K562 (cell line): ENCODE results near the gene NDFIP2. TPM values are rescaled to one million over a fixed set of nuclear protein-coding genes. Genes with fewer than 3 reads are reported as not detected.

Experiments used
- ETV6 ChIP-seq, 3 experiments: fragments of 150-350 bp in 1 of 3; sonication (generic) in 1 of 3; formaldehyde crosslinking in 1 of 3; IDR thresholded peaks; 2 replicates each; pipeline versions ENCODE4 v1.6.1 to v1.8.0; 2014 to 2022; ENCODE audit warnings: borderline replicate concordance in 2 of 3, low read depth in 2 of 3, antibody characterized with exemption in 1 of 3, low read length in 1 of 3, mild to moderate bottlenecking in 1 of 3, missing genetic modification reagents in 1 of 3
- KAT7 ChIP-seq: sonication (generic); formaldehyde crosslinking; IDR thresholded peaks from 2 replicates; pipeline ENCODE4 v1.8.0; 2022; ENCODE audit warnings: missing genetic modification reagents, mild to moderate bottlenecking, borderline replicate concordance
- MBD2 ChIP-seq: sonication (generic); IDR thresholded peaks from 2 replicates; pipeline ENCODE4 v1.6.1; 2016; ENCODE audit warnings: low read depth, borderline replicate concordance
- PHF20 ChIP-seq: fragments of 450-650 bp; IDR thresholded peaks from 2 replicates; pipeline ENCODE4 v1.6.1; 2018; ENCODE audit not compliant: partially characterized antibody
- RBM15 ChIP-seq: fragments of 200-400 bp; formaldehyde crosslinking; IDR thresholded peaks from 2 replicates; pipeline ENCODE4 v1.6.1; 2018; ENCODE audit warnings: mild to moderate bottlenecking, low read length, moderate library complexity; ENCODE audit not compliant: insufficient read depth
- SMARCA5 ChIP-seq: fragments of 450-650 bp; IDR thresholded peaks from 2 replicates; pipeline ENCODE4 v1.6.1; 2016
- TCFL5 ChIP-seq: fragments of 250-450 bp; sonication (Bioruptor Pico); conservative IDR thresholded peaks from 2 replicates; pipeline ENCODE4 v1.6.1; 2021; ENCODE audit warnings: mild to moderate bottlenecking, moderate library complexity, matching md5 sums
- TRIM24 ChIP-seq, 2 experiments: fragments of 450-650 bp; IDR thresholded peaks; 2 replicates each; pipeline ENCODE4 v1.6.1; 2016
- ZNF12 ChIP-seq: sonication (generic); formaldehyde crosslinking; IDR thresholded peaks from 2 replicates; pipeline ENCODE4 v1.4.0; 2020; ENCODE audit warnings: mild to moderate bottlenecking, missing genetic modification reagents
- polyA plus RNA-seq, 8 experiments: library from polyadenylated mRNA; depleted of rRNA in 4 of 8; stranded (reverse) in 5 of 8; unstranded in 3 of 8; fragments of >200 nt; fragmentation: Nextera tagmentation in 2 of 8; fragmentation: Illumina TruSeq in 1 of 8; extraction: Ambion mirVana in 2 of 8; extraction: Trizol in 1 of 8; gene quantifications; 2 replicates each; pipeline versions ENCODE4 v1.2.1 to v1.2.3, GENCODE V29; 2011 to 2014; ENCODE audit warnings: inconsistent platforms in 1 of 8, missing spikeins in 1 of 8
- total RNA-seq, 7 experiments: library from RNA; depleted of rRNA in 6 of 7; stranded (reverse); fragments of >200 nt in 6 of 7; fragmentation: Illumina TruSeq in 2 of 7; extraction: Trizol in 2 of 7; gene quantifications; 2 replicates each; pipeline versions ENCODE4 v1.2.1 to v1.2.3, GENCODE V29; 2011 to 2021; ENCODE audit warnings: low replicate concordance in 1 of 7
- TF ChIP-seq, protein P1 (sequence below): fragments of 450-650 bp; IDR thresholded peaks from 2 replicates; pipeline ENCODE4 v1.6.1; 2018; ENCODE audit not compliant: partially characterized antibody
- TF ChIP-seq, protein P2 (sequence below): sonication (generic); formaldehyde crosslinking; IDR thresholded peaks from 2 replicates; pipeline ENCODE4 v1.8.1; 2023; ENCODE audit warnings: mild to moderate bottlenecking, missing genetic modification reagents
- TF ChIP-seq, protein P3 (sequence below): fragments of 150-350 bp; conservative IDR thresholded peaks from 2 replicates; pipeline ENCODE4 v1.6.1; 2014; ENCODE audit warnings: low read length
- TF ChIP-seq, protein P4 (sequence below): fragments of 250-450 bp; sonication (Bioruptor Pico); IDR thresholded peaks from 2 replicates; pipeline ENCODE4 v1.8.0; 2022; ENCODE audit warnings: inconsistent platforms, mild to moderate bottlenecking, moderate library complexity, borderline replicate concordance
- TF ChIP-seq, protein P5 (sequence below): fragments of 250-450 bp; sonication (Bioruptor Pico); IDR thresholded peaks from 2 replicates; pipeline ENCODE4 v1.5.0; 2022; ENCODE audit warnings: mild to moderate bottlenecking

Gene NDFIP2
- total and polyA plus RNA-seq, 9 of the 15 experiments (the other 6 are each of a cell fraction or from before 2014, with no cell fraction given) = 13.4 to 54.4 (median 27.8) TPM

DNA sequence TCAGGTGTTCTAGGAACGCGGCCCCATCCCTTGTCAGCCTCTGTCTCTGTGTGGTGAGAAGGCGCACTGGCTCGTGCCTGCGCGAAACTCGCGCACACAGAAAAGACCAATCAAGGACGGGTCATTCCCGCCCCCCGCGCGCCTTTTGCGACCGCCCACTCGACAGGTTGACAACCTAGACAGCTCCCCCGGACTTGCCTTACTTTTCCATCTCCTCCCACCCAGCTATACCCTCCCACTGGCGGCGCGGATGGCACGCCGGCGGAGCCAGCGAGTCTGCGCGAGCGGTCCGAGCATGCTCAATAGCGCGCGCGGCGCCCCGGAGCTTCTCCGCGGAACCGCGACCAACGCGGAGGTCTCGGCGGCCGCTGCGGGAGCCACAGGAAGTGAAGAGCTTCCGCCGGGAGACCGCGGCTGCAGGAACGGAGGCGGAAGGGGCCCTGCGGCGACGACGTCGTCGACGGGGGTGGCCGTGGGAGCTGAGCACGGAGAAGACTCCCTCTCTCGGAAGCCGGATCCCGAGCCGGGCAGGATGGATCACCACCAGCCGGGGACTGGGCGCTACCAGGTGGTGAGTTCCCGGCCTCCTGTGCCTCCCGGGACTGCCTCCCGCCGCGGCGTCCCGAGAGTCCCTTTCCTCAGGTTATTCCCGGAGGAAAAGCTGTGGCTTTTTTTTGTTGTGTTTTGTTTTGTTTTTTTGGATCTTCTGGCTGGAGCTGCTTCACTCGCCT is at the start of gene NDFIP2 (continued):
- TF ChIP-seq, protein P1, sequence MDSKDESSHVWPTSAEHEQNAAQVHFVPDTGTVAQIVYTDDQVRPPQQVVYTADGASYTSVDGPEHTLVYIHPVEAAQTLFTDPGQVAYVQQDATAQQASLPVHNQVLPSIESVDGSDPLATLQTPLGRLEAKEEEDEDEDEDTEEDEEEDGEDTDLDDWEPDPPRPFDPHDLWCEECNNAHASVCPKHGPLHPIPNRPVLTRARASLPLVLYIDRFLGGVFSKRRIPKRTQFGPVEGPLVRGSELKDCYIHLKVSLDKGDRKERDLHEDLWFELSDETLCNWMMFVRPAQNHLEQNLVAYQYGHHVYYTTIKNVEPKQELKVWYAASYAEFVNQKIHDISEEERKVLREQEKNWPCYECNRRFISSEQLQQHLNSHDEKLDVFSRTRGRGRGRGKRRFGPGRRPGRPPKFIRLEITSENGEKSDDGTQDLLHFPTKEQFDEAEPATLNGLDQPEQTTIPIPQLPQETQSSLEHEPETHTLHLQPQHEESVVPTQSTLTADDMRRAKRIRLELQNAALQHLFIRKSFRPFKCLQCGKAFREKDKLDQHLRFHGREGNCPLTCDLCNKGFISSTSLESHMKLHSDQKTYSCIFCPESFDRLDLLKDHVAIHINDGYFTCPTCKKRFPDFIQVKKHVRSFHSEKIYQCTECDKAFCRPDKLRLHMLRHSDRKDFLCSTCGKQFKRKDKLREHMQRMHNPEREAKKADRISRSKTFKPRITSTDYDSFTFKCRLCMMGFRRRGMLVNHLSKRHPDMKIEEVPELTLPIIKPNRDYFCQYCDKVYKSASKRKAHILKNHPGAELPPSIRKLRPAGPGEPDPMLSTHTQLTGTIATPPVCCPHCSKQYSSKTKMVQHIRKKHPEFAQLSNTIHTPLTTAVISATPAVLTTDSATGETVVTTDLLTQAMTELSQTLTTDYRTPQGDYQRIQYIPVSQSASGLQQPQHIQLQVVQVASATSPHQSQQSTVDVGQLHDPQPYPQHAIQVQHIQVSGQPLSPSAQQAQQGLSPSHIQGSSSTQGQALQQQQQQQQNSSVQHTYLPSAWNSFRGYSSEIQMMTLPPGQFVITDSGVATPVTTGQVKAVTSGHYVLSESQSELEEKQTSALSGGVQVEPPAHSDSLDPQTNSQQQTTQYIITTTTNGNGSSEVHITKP = peak; percentile 17
- TF ChIP-seq, protein P2, sequence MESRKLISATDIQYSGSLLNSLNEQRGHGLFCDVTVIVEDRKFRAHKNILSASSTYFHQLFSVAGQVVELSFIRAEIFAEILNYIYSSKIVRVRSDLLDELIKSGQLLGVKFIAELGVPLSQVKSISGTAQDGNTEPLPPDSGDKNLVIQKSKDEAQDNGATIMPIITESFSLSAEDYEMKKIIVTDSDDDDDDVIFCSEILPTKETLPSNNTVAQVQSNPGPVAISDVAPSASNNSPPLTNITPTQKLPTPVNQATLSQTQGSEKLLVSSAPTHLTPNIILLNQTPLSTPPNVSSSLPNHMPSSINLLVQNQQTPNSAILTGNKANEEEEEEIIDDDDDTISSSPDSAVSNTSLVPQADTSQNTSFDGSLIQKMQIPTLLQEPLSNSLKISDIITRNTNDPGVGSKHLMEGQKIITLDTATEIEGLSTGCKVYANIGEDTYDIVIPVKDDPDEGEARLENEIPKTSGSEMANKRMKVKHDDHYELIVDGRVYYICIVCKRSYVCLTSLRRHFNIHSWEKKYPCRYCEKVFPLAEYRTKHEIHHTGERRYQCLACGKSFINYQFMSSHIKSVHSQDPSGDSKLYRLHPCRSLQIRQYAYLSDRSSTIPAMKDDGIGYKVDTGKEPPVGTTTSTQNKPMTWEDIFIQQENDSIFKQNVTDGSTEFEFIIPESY = no peak
- TF ChIP-seq SMARCA5 (no peak), TRIM24 (IDR thresholded peaks at IDR 0.05) (peak in 1 of 2 experiments; percentile 56; a peak in 1 of 4 replicates), ZNF12 (CRISPR knock-in tag) (no peak), MBD2 (no peak), TCFL5 (CRISPR knock-in tag) (no peak), ETV6 (IDR thresholded peaks at IDR 0.05; ENCODE audit: borderline replicate concordance in 1 of 2, low read depth in 2 of 2, low read length in 1 of 2) (peak in 1 of 2 experiments; percentile 56; a peak in 1 of 4 replicates), ETV6 (CRISPR knock-in tag; IDR thresholded peaks at IDR 0.05; ENCODE audit: borderline replicate concordance) (no peak), RBM15 (no peak), KAT7 (CRISPR knock-in tag) (0 out of 2 replicates have a peak, but pooled peaks have one; percentile 45), PHF20 (peak; percentile 74)
- TF ChIP-seq, protein P3, sequence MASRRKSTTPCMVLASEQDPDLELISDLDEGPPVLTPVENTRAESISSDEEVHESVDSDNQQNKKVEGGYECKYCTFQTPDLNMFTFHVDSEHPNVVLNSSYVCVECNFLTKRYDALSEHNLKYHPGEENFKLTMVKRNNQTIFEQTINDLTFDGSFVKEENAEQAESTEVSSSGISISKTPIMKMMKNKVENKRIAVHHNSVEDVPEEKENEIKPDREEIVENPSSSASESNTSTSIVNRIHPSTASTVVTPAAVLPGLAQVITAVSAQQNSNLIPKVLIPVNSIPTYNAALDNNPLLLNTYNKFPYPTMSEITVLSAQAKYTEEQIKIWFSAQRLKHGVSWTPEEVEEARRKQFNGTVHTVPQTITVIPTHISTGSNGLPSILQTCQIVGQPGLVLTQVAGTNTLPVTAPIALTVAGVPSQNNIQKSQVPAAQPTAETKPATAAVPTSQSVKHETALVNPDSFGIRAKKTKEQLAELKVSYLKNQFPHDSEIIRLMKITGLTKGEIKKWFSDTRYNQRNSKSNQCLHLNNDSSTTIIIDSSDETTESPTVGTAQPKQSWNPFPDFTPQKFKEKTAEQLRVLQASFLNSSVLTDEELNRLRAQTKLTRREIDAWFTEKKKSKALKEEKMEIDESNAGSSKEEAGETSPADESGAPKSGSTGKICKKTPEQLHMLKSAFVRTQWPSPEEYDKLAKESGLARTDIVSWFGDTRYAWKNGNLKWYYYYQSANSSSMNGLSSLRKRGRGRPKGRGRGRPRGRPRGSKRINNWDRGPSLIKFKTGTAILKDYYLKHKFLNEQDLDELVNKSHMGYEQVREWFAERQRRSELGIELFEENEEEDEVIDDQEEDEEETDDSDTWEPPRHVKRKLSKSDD = no peak
- TF ChIP-seq, protein P4, sequence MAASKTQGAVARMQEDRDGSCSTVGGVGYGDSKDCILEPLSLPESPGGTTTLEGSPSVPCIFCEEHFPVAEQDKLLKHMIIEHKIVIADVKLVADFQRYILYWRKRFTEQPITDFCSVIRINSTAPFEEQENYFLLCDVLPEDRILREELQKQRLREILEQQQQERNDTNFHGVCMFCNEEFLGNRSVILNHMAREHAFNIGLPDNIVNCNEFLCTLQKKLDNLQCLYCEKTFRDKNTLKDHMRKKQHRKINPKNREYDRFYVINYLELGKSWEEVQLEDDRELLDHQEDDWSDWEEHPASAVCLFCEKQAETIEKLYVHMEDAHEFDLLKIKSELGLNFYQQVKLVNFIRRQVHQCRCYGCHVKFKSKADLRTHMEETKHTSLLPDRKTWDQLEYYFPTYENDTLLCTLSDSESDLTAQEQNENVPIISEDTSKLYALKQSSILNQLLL (CRISPR knock-in tag) = no peak
- TF ChIP-seq, protein P5, sequence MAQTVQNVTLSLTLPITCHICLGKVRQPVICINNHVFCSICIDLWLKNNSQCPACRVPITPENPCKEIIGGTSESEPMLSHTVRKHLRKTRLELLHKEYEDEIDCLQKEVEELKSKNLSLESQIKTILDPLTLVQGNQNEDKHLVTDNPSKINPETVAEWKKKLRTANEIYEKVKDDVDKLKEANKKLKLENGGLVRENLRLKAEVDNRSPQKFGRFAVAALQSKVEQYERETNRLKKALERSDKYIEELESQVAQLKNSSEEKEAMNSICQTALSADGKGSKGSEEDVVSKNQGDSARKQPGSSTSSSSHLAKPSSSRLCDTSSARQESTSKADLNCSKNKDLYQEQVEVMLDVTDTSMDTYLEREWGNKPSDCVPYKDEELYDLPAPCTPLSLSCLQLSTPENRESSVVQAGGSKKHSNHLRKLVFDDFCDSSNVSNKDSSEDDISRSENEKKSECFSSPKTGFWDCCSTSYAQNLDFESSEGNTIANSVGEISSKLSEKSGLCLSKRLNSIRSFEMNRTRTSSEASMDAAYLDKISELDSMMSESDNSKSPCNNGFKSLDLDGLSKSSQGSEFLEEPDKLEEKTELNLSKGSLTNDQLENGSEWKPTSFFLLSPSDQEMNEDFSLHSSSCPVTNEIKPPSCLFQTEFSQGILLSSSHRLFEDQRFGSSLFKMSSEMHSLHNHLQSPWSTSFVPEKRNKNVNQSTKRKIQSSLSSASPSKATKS = no peak
